ENCODE data around the gene CCSER1. TPM values are rescaled to one million over a fixed set of nuclear protein-coding genes. Genes with fewer than 3 reads are reported as not detected.

CCSER1 gene
- total RNA-seq, 4 donors from 2014 or later = 27.5 to 66.5 (median 54.3) TPM

DNA sequence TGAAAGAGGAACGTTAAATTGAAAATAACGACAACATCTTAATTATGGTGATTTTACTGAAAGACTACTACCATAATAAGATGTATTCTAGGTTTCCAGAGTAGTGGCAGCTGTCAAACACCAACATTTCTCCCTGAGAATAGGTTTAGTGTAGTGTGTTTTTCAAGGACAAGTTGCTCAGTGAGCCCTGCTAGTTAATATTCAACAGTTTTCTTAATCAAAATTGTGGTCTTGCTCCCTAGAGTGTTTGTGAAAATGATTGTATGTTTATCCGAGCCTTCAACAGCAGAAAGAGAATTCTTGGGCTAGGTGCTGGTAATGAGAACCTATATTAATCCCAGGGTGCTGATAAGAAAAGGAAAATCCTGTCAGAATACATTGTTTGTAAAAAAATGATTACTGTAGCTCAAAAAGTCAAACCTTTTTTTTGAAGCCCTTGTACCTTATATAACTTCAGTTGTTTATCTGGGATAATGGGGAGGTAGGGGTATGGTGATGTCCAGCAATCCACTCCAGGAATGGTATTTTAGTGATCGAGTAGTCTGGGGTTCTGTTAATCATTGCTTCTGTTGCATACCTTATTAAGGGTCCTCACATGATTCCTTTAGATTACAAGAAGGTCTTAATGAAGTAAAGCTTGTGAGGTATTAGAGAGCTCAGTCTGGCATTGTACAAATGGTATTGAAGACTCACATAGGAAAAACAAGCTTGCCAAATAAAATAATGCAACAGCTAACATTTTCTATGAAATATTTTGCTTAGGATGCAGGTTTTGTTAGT is 110.7 kb downstream of the CCSER1 start:
- DNase-seq = no peak
- no peaks in the 10 kb centered on the region for H3K36me3 ChIP-seq
- H3K27ac ChIP-seq = no peak overlapping the region
- H3K9me3 ChIP-seq = no peaks in the 10 kb centered on the region
- no peaks in the 10 kb centered on the region for H3K4me1 ChIP-seq
- no peak for TF ChIP-seq POLR2A (IDR thresholded peaks at IDR 0.05)
- TF ChIP-seq CTCF (IDR thresholded peaks at IDR 0.05) = no peak
- H3K27me3 ChIP-seq = no peaks in the 10 kb centered on the region
- no peak overlapping the region for H3K4me3 ChIP-seq

DNA sequence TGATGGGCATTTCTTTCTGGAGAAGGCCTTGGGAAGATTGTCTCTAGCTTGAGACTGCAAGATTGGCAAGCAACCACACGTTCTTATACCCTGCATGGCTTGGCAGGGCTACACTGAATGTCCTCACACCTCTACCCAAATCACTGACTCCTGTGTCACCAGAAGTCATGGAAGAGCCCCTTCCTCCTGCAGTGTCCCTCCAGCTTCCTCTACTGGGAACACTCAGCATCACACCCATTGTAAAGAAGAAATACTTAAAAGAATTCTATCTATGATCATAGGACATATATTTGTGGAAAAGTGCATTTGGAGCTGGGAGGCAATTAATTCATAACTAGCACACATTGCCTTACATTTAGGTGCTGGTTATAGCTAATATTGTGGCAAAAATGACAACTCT is 113.1 kb downstream of the CCSER1 start:
- TF ChIP-seq CTCF (IDR thresholded peaks at IDR 0.05) = no peak
- TF ChIP-seq POLR2A (IDR thresholded peaks at IDR 0.05) = no peak
- H3K36me3 ChIP-seq = no peaks in the 10 kb centered on the region
- DNase-seq = no peak

DNA sequence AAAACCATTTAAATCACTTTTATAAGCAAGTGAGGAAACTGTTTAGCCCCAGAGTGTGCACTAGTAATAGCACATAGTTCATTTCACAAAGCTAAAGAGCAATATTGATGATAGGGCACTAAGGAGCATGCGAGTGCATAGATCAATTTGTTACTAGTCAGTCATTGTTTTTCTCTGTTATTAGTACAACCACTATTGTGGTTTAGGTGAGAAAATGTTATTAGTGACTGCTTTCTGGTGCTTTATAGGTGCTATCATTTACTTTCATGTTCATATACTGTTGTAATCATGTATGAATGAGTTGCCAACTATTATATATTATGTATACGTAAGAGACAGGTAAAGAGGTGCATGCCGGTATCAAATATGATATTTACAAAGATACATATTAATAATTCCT is 113.8 kb downstream of the CCSER1 start:
- DNase-seq = no peak
- no peaks in the 10 kb centered on the region for H3K9me3 ChIP-seq
- H3K27ac ChIP-seq = no peak overlapping the region
- H3K27me3 ChIP-seq = no peaks in the 10 kb centered on the region
- no peaks in the 10 kb centered on the region for H3K4me1 ChIP-seq
- no peaks in the 10 kb centered on the region for H3K36me3 ChIP-seq
- TF ChIP-seq POLR2A (IDR thresholded peaks at IDR 0.05) (no peak), CTCF (IDR thresholded peaks at IDR 0.05) (no peak)
- H3K4me3 ChIP-seq = no peak overlapping the region

More for the DNA sequence above, 113.1 kb downstream of the CCSER1 start:
- Histone ChIP-seq H3K27ac (no peak overlapping the region), H3K4me3 (no peak overlapping the region), H3K9me3 (no peaks in the 10 kb centered on the region), H3K27me3 (no peaks in the 10 kb centered on the region), H3K4me1 (no peaks in the 10 kb centered on the region)

GRCh38 chr4:90245837-90246236 is 118.6 kb downstream of the CCSER1 start:
- TF ChIP-seq POLR2A (IDR thresholded peaks at IDR 0.05) (no peak), CTCF (IDR thresholded peaks at IDR 0.05) (no peak)
- no peak for DNase-seq
- Histone ChIP-seq H3K27ac (no peak overlapping the region), H3K27me3 (no peaks in the 10 kb centered on the region), H3K4me1 (no peaks in the 10 kb centered on the region), H3K4me3 (no peak overlapping the region), H3K9me3 (no peaks in the 10 kb centered on the region), H3K36me3 (no peaks in the 10 kb centered on the region)

DNA sequence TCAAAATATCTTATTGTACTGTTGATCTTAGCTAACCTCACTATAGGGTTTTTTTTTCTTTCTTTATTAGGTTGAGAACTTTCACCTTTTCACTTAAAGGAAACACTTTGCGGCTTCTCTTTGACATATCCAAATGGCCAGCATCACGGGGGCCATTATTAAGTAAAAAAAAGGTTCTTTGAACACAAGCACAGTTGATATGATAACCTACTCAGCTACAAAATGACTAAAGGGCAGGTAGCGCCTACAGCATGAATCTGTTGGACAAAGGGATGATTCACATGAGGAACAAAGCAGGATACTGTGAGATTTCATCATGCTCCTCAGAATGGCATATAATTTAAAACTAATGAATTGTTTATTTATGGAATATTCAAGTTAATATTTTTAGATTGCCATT is 119.6 kb downstream of the CCSER1 start:
- DNase-seq = no peak

More for the DNA sequence above, 119.6 kb downstream of the CCSER1 start:
- no peaks in the 10 kb centered on the region for H3K36me3 ChIP-seq
- no peaks in the 10 kb centered on the region for H3K9me3 ChIP-seq
- no peak for TF ChIP-seq CTCF (IDR thresholded peaks at IDR 0.05)
- TF ChIP-seq POLR2A (IDR thresholded peaks at IDR 0.05) = no peak
- no peak overlapping the region for H3K4me3 ChIP-seq
- H3K4me1 ChIP-seq = no peaks in the 10 kb centered on the region
- no peak overlapping the region for H3K27ac ChIP-seq
- no peaks in the 10 kb centered on the region for H3K27me3 ChIP-seq
